Erythroblast (primary cell): ENCODE results near the gene BCL2.

Experiments
- GATA1 ChIP-seq: IDR thresholded peaks from 2 replicates; pipeline ENCODE4 v1.6.1; 2011; ENCODE audit warnings: low read depth, mild to moderate bottlenecking, control low read depth, low read length, moderate library complexity
- POLR2A ChIP-seq: IDR thresholded peaks from 2 replicates; pipeline ENCODE4 v1.6.1; 2011; ENCODE audit warnings: mild to moderate bottlenecking, low read length

DNA sequence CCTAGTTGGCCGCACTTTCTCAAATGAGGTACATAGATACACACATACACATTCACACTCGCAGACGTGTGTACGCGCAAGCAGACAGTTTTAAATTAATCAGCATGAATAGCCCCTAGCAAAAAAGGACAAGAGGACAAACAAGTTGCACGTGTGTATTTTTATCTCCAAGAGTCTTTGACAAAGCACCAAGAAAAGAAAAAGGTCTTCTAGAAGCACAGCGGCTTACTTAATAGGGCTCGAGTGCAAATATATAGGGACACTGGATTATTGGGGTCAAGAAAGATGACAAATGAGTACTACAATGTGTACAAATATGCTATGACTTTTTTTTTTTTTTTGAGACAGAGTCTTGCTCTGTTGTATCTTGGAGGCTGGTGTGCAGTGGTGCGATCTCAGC, 1.7 kb upstream of the BCL2 start:
- TF ChIP-seq POLR2A (no peak), GATA1 (no peak)
